ENCODE results near the gene MCM3AP.

Gene MCM3AP

DNA sequence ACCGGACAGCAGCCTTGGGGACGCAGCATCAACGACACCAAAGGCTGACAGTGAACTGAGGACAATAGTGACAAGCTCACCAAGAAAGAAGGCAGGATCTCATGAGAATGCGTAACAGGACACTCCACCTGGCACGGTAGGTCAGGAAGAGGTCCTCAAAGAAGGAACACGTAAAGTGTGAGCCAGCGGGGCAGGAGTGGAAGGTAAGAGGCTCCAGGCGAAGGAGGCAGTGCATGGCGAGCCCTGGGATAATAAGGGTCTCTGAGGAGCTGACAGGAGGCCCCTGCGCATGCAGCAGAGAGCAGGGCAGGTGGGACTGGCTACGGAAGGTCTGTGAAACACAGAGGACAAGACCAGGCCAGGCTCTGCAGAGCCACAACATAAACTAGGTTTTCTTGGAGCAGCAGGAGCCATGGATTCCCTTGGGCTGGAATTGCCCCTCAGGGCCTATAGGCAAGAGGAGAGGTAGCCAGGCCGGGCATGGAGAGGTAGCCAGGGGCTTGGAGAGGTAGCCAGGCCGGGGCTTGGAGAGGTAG lies 65.1 kb downstream of the MCM3AP start:
- Histone ChIP-seq H3K9me2 (replicated peaks; ENCODE audit: insufficient read depth, low read length) (no peaks in the 10 kb centered on the region), H3K79me2 (ENCODE audit: low read length) (peaks cover 51% of the 10 kb centered on the region), H3K9me3 (replicated peaks; ENCODE audit: insufficient read depth, low read length) (no peaks in the 10 kb centered on the region), H3K27ac (ENCODE audit: low read length) (no peak overlapping the region), H3K4me2 (ENCODE audit: low read depth, low read length) (no peak overlapping the region), H3K4me3 (ENCODE audit: low read length) (no peak overlapping the region), H3K9ac (ENCODE audit: low read length) (no peak overlapping the region), H3K27me3 (replicated peaks; ENCODE audit: insufficient read depth, low read length) (no peaks in the 10 kb centered on the region), H3K4me1 (ENCODE audit: low read length) (no peaks in the 10 kb centered on the region), H3K36me3 (replicated peaks; ENCODE audit: insufficient read depth, low read length) (peaks cover 7% of the 10 kb centered on the region), H4K20me1 (ENCODE audit: insufficient read depth, low read length) (peaks cover 8% of the 10 kb centered on the region; the same call in 1 of the 2 replicates), H2AFZ (ENCODE audit: low read length) (no peak overlapping the region), H3F3A (ENCODE audit: insufficient read depth, low read length) (no peaks in the 10 kb centered on the region)
- no peak for TF ChIP-seq EZH2phosphoT487 (IDR thresholded peaks at IDR 0.05; ENCODE audit: low read length)
- TF ChIP-seq, protein P1, sequence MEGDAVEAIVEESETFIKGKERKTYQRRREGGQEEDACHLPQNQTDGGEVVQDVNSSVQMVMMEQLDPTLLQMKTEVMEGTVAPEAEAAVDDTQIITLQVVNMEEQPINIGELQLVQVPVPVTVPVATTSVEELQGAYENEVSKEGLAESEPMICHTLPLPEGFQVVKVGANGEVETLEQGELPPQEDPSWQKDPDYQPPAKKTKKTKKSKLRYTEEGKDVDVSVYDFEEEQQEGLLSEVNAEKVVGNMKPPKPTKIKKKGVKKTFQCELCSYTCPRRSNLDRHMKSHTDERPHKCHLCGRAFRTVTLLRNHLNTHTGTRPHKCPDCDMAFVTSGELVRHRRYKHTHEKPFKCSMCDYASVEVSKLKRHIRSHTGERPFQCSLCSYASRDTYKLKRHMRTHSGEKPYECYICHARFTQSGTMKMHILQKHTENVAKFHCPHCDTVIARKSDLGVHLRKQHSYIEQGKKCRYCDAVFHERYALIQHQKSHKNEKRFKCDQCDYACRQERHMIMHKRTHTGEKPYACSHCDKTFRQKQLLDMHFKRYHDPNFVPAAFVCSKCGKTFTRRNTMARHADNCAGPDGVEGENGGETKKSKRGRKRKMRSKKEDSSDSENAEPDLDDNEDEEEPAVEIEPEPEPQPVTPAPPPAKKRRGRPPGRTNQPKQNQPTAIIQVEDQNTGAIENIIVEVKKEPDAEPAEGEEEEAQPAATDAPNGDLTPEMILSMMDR (IDR thresholded peaks at IDR 0.05; ENCODE audit: low read length): no peak
- no peak for TF ChIP-seq EZH2 (optimal IDR thresholded peaks at IDR 0.05; ENCODE audit: low read depth, low read length)
- DNase-seq: no peak

DNA sequence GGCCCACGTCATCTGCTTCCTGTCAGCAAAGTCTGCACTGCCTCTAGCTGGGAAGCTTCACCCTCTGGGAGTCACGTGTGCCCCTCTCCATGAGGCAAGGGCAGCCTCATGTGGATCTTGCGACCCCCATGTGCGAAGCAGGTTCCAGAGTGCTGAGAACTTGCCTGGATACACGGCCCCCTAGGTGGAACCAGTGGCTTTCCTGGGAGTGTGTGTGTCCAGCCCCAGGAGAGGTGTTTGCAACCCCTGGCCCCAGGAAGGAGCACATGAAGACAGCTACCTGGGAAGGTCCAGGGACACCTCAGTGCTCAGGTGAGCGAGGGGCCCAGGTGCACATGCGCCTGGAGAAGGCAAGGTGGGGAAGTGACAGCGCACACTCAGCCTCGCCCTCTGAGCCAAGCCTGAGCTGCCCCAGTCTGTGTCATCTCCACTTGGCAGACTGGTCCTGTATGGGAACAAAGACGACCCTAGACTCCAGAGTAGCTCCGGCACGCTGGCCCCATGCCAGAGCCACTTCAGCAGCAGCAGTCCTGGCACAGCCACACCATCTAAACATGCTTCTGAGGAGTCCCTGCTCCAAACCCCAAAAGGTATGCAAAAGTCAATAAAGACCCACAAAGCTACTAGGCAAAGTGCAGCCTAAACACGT lies 65.7 kb downstream of the MCM3AP start:
- peaks cover 8% of the 10 kb centered on the region; the same call in 1 of the 2 replicates for H4K20me1 ChIP-seq (ENCODE audit: insufficient read depth, low read length)
- H3K9ac ChIP-seq (ENCODE audit: low read length): no peak overlapping the region
- H3K9me2 ChIP-seq (replicated peaks; ENCODE audit: insufficient read depth, low read length): no peaks in the 10 kb centered on the region
- no peaks in the 10 kb centered on the region for H3K27me3 ChIP-seq (replicated peaks; ENCODE audit: insufficient read depth, low read length)
- H3K4me2 ChIP-seq (ENCODE audit: low read depth, low read length): no peak overlapping the region
- H3K4me3 ChIP-seq (ENCODE audit: low read length): no peak overlapping the region
- TF ChIP-seq EZH2phosphoT487 (IDR thresholded peaks at IDR 0.05; ENCODE audit: low read length) (no peak), EZH2 (optimal IDR thresholded peaks at IDR 0.05; ENCODE audit: low read depth, low read length) (no peak)
- TF ChIP-seq, protein P1 (IDR thresholded peaks at IDR 0.05; ENCODE audit: low read length): no peak
- H2AFZ ChIP-seq (ENCODE audit: low read length): no peak overlapping the region
- no peaks in the 10 kb centered on the region for H3F3A ChIP-seq (ENCODE audit: insufficient read depth, low read length)
- H3K79me2 ChIP-seq (ENCODE audit: low read length): peaks cover 45% of the 10 kb centered on the region
- H3K4me1 ChIP-seq (ENCODE audit: low read length): no peaks in the 10 kb centered on the region
- no peak overlapping the region for H3K27ac ChIP-seq (ENCODE audit: low read length)
- no peak for DNase-seq
- no peaks in the 10 kb centered on the region for H3K9me3 ChIP-seq (replicated peaks; ENCODE audit: insufficient read depth, low read length)
- peaks cover 7% of the 10 kb centered on the region for H3K36me3 ChIP-seq (replicated peaks; ENCODE audit: insufficient read depth, low read length)

DNA sequence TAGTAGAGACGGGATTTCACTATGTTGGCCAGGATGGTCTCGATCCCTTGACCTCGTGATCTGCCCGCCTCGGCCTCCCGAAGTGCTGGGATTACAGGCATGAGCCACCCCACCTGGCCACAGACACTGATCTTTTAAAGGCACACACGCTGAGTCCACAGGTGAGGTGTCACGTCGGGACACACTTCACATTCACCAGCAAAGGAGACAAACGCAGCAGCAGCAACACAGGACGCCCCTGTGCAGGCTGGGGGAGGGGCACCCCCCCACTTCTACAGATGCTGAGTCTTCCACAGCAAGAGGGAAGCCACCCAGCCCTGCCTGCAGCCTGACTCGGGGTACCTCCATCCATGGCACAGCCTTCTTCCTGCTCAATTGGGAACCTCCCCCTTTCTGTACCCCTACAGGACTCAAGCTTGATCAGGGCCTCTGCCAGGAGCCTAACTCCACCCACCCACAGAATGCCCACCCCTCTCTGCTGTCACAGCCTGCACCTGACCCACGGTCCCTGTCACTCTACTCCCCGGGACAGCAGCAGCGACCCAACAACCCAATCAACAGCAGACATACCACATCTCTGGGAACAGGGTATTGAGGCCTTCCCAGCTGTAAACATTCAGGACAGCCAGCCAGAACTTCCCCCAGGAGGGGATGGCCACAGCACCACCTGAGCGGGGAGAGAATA lies 66.4 kb downstream of the MCM3AP start:
- no peaks in the 10 kb centered on the region for H3K9me2 ChIP-seq (replicated peaks; ENCODE audit: insufficient read depth, low read length)
- TF ChIP-seq EZH2phosphoT487 (IDR thresholded peaks at IDR 0.05; ENCODE audit: low read length) (no peak), EZH2 (optimal IDR thresholded peaks at IDR 0.05; ENCODE audit: low read depth, low read length) (no peak)
- TF ChIP-seq, protein P1 (IDR thresholded peaks at IDR 0.05; ENCODE audit: low read length): no peak
- no peak overlapping the region for H2AFZ ChIP-seq (ENCODE audit: low read length)
- no peak overlapping the region for H3K27ac ChIP-seq (ENCODE audit: low read length)
- H3K9ac ChIP-seq (ENCODE audit: low read length): no peak overlapping the region
- no peak overlapping the region for H3K4me2 ChIP-seq (ENCODE audit: low read depth, low read length)
- no peak for DNase-seq
- 0 out of 2 replicates have a peak, but pooled peaks cover 4% of the 10 kb centered on the region for H4K20me1 ChIP-seq (ENCODE audit: insufficient read depth, low read length)
- H3K4me1 ChIP-seq (ENCODE audit: low read length): no peaks in the 10 kb centered on the region
- H3K27me3 ChIP-seq (replicated peaks; ENCODE audit: insufficient read depth, low read length): no peaks in the 10 kb centered on the region
- no peaks in the 10 kb centered on the region for H3K9me3 ChIP-seq (replicated peaks; ENCODE audit: insufficient read depth, low read length)
- H3F3A ChIP-seq (ENCODE audit: insufficient read depth, low read length): no peaks in the 10 kb centered on the region
- H3K4me3 ChIP-seq (ENCODE audit: low read length): no peak overlapping the region
- peaks cover 7% of the 10 kb centered on the region for H3K36me3 ChIP-seq (replicated peaks; ENCODE audit: insufficient read depth, low read length)
- H3K79me2 ChIP-seq (ENCODE audit: low read length): peaks cover 39% of the 10 kb centered on the region
